ENCODE data around the gene MAPRE3. TPM values are rescaled to one million over a fixed set of nuclear protein-coding genes. Genes with fewer than 3 reads are reported as not detected.

MAPRE3 gene
- total RNA-seq, 6 experiments from 2014 or later: 13.7 to 22.3 (median 17.3) TPM

- H3K27ac ChIP-seq: no peak overlapping the region
- H3K9me3 ChIP-seq: no peaks in the 10 kb centered on the region
- no peaks in the 10 kb centered on the region for H3K36me3 ChIP-seq
- ATAC-seq (peak in 3 of 4 donors; percentile 15 to 63 (median 36)), DNase-seq (peak in 1 of 3 donors; percentile 47)
- H3K27me3 ChIP-seq: peaks cover 0 to 4% of the 10 kb centered on the region in 2 donors
- no peaks in the 10 kb centered on the region for H3K4me1 ChIP-seq
- intact Hi-C loops (cut with DNase I): no loop called here
- WGBS (ENCODE audit: insufficient coverage, low coverage, low lambda C conversion rate, missing lambda C conversion rate): 51% methylated on average over 14 of the region's 34 CpGs
- no peak for TF ChIP-seq POLR2A (IDR thresholded peaks at IDR 0.05)
- no peak for TF ChIP-seq CTCF (IDR thresholded peaks at IDR 0.05)
- no peak overlapping the region for H3K4me3 ChIP-seq
Measured at GRCh38 chr2:26946841-26947784, 23.3 kb upstream of the MAPRE3 start.

- intact Hi-C loops (cut with DNase I): no loop called here
- no peaks in the 10 kb centered on the region for H3K36me3 ChIP-seq
- DNase-seq: no peak
- WGBS (ENCODE audit: insufficient coverage, low coverage, low lambda C conversion rate, missing lambda C conversion rate): 67% methylated on average over 1 of the region's 3 CpGs
- no peak overlapping the region for H3K27ac ChIP-seq
- H3K9me3 ChIP-seq: no peaks in the 10 kb centered on the region
- no peaks in the 10 kb centered on the region for H3K27me3 ChIP-seq
- no peak overlapping the region for H3K4me3 ChIP-seq
- TF ChIP-seq POLR2A (IDR thresholded peaks at IDR 0.05) (no peak), CTCF (IDR thresholded peaks at IDR 0.05) (no peak)
- H3K4me1 ChIP-seq: no peaks in the 10 kb centered on the region
- ATAC-seq: no peak
Measured at GRCh38 chr2:26948800-26949199, 21.6 kb upstream of the MAPRE3 start.

GRCh38 chr2:26950246-26950645 is 20.2 kb upstream of the MAPRE3 start:
- 58% methylated on average over 2 of the region's 5 CpGs for WGBS (ENCODE audit: insufficient coverage, low coverage, low lambda C conversion rate, missing lambda C conversion rate)
- no peaks in the 10 kb centered on the region for H3K9me3 ChIP-seq
- H3K27me3 ChIP-seq: no peaks in the 10 kb centered on the region
- intact Hi-C loops (cut with DNase I): no loop called here
- no peaks in the 10 kb centered on the region for H3K36me3 ChIP-seq
- no peaks in the 10 kb centered on the region for H3K4me1 ChIP-seq
- no peak for TF ChIP-seq POLR2A (IDR thresholded peaks at IDR 0.05)
- no peak for TF ChIP-seq CTCF (IDR thresholded peaks at IDR 0.05)
- no peak overlapping the region for H3K4me3 ChIP-seq
- DNase-seq (no peak), ATAC-seq (no peak)
- H3K27ac ChIP-seq: no peak overlapping the region

- intact Hi-C loops (cut with DNase I): no loop called here
Measured at GRCh38 chr2:26951236-26951635, 19.2 kb upstream of the MAPRE3 start.

More at GRCh38 chr2:26951236-26951635, 19.2 kb upstream of the MAPRE3 start:
- DNase-seq: no peak
- H3K4me3 ChIP-seq: no peak overlapping the region
- H3K27me3 ChIP-seq: no peaks in the 10 kb centered on the region
- H3K9me3 ChIP-seq: no peaks in the 10 kb centered on the region
- TF ChIP-seq CTCF (IDR thresholded peaks at IDR 0.05): no peak
- no peak for TF ChIP-seq POLR2A (IDR thresholded peaks at IDR 0.05)
- no peaks in the 10 kb centered on the region for H3K4me1 ChIP-seq
- WGBS (ENCODE audit: insufficient coverage, low coverage, low lambda C conversion rate, missing lambda C conversion rate): 75% methylated on average over 3 of the region's 3 CpGs
- H3K36me3 ChIP-seq: no peaks in the 10 kb centered on the region
- no peak overlapping the region for H3K27ac ChIP-seq
- no peak for ATAC-seq

All from right lobe of liver (tissue), 6 donors.